ELF-1 (cell line): ENCODE results near the gene MPL.

ENCODE experiments used
- DNase-seq: peaks from one replicate; pipeline ENCODE4 v3.0.0-alpha.2; 2016; ENCODE audit warnings: low read depth, low spot score

The MPL gene

GRCh38 chr1:43322506-43322905, 15.1 kb upstream of the MPL start:
- no peak for DNase-seq

GRCh38 chr1:43324810-43325209, 12.8 kb upstream of the MPL start:
- no peak for DNase-seq

GRCh38 chr1:43325381-43325780, 12.2 kb upstream of the MPL start:
- DNase-seq: no peak

- no peak for DNase-seq
Measured at GRCh38 chr1:43327549-43328292, 9.9 kb upstream of the MPL start.

- peak; percentile 76 for DNase-seq
Measured at GRCh38 chr1:43329995-43330751, 7.4 kb upstream of the MPL start.

GRCh38 chr1:43331688-43332087, 5.9 kb upstream of the MPL start:
- no peak for DNase-seq

- no peak for DNase-seq
Measured at GRCh38 chr1:43334453-43335205, 3.0 kb upstream of the MPL start.

- DNase-seq: no peak
Measured at GRCh38 chr1:43338001-43338400, 383 bp downstream of the MPL start.

GRCh38 chr1:43339584-43340232, 2.1 kb downstream of the MPL start:
- no peak for DNase-seq

GRCh38 chr1:43340559-43340958, 2.9 kb downstream of the MPL start:
- DNase-seq: no peak

- no peak for DNase-seq
Measured at GRCh38 chr1:43344267-43344850, 6.7 kb downstream of the MPL start.

- no peak for DNase-seq
Measured at GRCh38 chr1:43345120-43345519, 7.5 kb downstream of the MPL start.

- no peak for DNase-seq
Measured at GRCh38 chr1:43346636-43347035, 9.0 kb downstream of the MPL start.

GRCh38 chr1:43348343-43348808, 10.8 kb downstream of the MPL start:
- DNase-seq: no peak

- DNase-seq: peak; percentile 97
Measured at GRCh38 chr1:43348809-43349593, 11.4 kb downstream of the MPL start.

- no peak for DNase-seq
Measured at GRCh38 chr1:43349594-43350306, 12.1 kb downstream of the MPL start.

- DNase-seq: no peak
Measured at GRCh38 chr1:43350976-43351375, 13.4 kb downstream of the MPL start.

- DNase-seq: no peak
Measured at GRCh38 chr1:43351421-43352350, 14.1 kb downstream of the MPL start.

GRCh38 chr1:43352351-43352705, 14.7 kb downstream of the MPL start:
- DNase-seq: no peak
